Immature natural killer cell (primary cell): ENCODE data around the gene GALNT18. TPM values are rescaled to one million over a fixed set of nuclear protein-coding genes. Genes with fewer than 3 reads are reported as not detected.

Source experiments
- DNase-seq, 3 donors: peaks; one replicate each; pipeline ENCODE4 v3.0.0; 2022; ENCODE audit warnings: mixed read lengths in 1 of 3
- H3K27ac Mint-ChIP-seq, 6 donors: one replicate each; pipeline ENCODE4 v1.8.0; 2020; ENCODE audit warnings: mixed read lengths in 6 of 6, mild to moderate bottlenecking in 5 of 6, inconsistent platforms in 4 of 6, moderate library complexity in 3 of 6
- H3K27me3 Mint-ChIP-seq, 3 donors: one replicate each; pipeline ENCODE4 v1.8.0; 2020 to 2021; ENCODE audit warnings: low read depth in 3 of 3, mild to moderate bottlenecking in 3 of 3, mixed read lengths in 3 of 3, moderate library complexity in 3 of 3, inconsistent platforms in 1 of 3
- H3K36me3 Mint-ChIP-seq, 3 donors: one replicate each; pipeline ENCODE4 v1.8.0; 2020; ENCODE audit warnings: mixed read lengths in 3 of 3, inconsistent platforms in 2 of 3, mild to moderate bottlenecking in 2 of 3
- H3K4me1 Mint-ChIP-seq, 2 donors: one replicate each; pipeline ENCODE4 v1.8.0; 2020; ENCODE audit warnings: inconsistent platforms in 2 of 2, mild to moderate bottlenecking in 2 of 2, mixed read lengths in 2 of 2, moderate library complexity in 1 of 2
- H3K4me3 Mint-ChIP-seq, 5 donors: one replicate each; pipeline ENCODE4 v1.8.0; 2020; ENCODE audit warnings: mild to moderate bottlenecking in 5 of 5, mixed read lengths in 5 of 5, inconsistent platforms in 3 of 5, moderate library complexity in 3 of 5
- H3K9me3 Mint-ChIP-seq, 6 donors: one replicate each; pipeline ENCODE4 v1.8.0; 2020; ENCODE audit warnings: mild to moderate bottlenecking in 6 of 6, mixed read lengths in 6 of 6, inconsistent platforms in 4 of 6, moderate library complexity in 3 of 6
- polyA plus RNA-seq, 3 donors: library from polyadenylated mRNA; unstranded; fragments of 300-500 nt; fragmentation: Illumina TruSeq; gene quantifications; one replicate each; pipeline ENCODE4 v1.2.3, GENCODE V29; 2021

Gene GALNT18
- polyA plus RNA-seq, 3 donors from 2014 or later: 0.10 to 0.93 TPM; not detected in 1

GRCh38 chr11:11535611-11536010, 86.2 kb downstream of the GALNT18 start:
- Mint-ChIP-seq H3K9me3 (no peaks in the 10 kb centered on the region), H3K27me3 (peaks cover 0 to 7% (median 2%) of the 10 kb centered on the region in 3 donors), H3K4me3 (no peak overlapping the region), H3K36me3 (no peaks in the 10 kb centered on the region), H3K4me1 (no peaks in the 10 kb centered on the region), H3K27ac (no peak overlapping the region)
- no peak for DNase-seq

DNA sequence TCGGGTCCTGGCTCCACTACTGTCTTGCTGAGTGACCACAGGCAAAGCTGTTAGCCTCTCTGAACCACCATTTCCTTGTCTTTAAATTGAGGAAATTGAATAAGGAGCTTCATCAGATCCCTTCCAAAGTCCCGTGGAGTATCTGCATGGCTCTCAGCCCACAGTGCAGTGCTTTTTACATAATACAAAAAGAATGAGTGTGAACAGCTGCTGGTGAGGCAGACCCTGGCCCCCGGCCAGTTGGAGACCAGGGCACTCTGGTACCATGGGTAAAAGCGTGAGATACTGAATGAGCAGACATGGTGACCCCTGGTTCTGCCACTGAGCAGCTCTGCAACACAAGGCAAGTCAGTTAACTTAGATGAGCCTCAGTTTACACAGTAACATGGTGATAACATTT, 86.8 kb downstream of the GALNT18 start:
- no peaks in the 10 kb centered on the region for H3K36me3 Mint-ChIP-seq
- DNase-seq: no peak
- peaks cover 0 to 7% (median 2%) of the 10 kb centered on the region in 3 donors for H3K27me3 Mint-ChIP-seq
- H3K27ac Mint-ChIP-seq: no peak overlapping the region
- no peaks in the 10 kb centered on the region for H3K9me3 Mint-ChIP-seq
- no peak overlapping the region for H3K4me3 Mint-ChIP-seq
- H3K4me1 Mint-ChIP-seq: no peaks in the 10 kb centered on the region

DNA sequence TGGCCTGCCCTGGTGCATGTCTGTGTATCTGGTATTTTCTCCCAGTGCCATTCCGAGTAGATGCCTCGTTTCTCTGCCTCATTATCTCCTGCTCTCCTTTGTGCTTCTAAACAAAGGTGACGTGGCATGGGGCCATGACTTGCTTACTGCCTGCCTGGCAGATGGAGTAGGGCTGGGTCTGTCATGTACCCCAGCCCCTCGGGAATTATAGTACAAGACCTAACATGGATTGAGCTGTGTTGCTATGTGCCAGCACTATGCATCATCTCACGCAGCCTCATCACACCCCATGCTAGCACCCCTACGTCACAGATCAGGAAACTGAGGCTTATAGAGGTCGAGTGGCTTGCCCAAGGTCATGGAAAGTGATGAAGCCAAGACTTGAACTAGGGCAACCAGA, 88.1 kb downstream of the GALNT18 start:
- no peaks in the 10 kb centered on the region for H3K36me3 Mint-ChIP-seq
- no peak overlapping the region for H3K4me3 Mint-ChIP-seq
- peaks cover 0 to 6% (median 2%) of the 10 kb centered on the region in 3 donors for H3K27me3 Mint-ChIP-seq
- H3K9me3 Mint-ChIP-seq: no peaks in the 10 kb centered on the region
- no peaks in the 10 kb centered on the region for H3K4me1 Mint-ChIP-seq
- no peak overlapping the region for H3K27ac Mint-ChIP-seq
- no peak for DNase-seq

- no peak for DNase-seq
- H3K4me3 Mint-ChIP-seq: no peak overlapping the region
- H3K4me1 Mint-ChIP-seq: no peaks in the 10 kb centered on the region
These were observed 88.7 kb downstream of the GALNT18 start for GRCh38 chr11:11533057-11533456.

DNA sequence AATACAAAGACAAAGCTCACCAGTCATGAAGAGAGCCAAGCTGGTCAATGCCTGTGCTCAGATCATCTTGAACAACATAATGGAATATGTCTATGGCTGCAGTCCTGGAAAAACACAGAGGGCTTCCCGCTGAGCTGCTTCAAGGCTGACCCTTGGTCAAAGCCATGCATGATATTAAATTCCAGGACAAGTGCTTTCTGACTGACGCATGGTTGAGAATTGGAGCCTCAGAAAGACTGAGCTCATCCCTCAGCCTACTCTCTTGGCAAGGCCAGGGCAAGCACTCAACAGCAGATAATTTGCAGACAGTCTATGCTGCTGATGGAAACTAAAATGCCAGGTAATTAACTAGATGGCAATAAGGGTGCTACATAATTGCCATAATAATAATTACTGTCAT, 89.2 kb downstream of the GALNT18 start:
- H3K4me1 Mint-ChIP-seq: no peaks in the 10 kb centered on the region
- no peaks in the 10 kb centered on the region for H3K9me3 Mint-ChIP-seq
- no peak overlapping the region for H3K27ac Mint-ChIP-seq
- DNase-seq: no peak
- peaks cover 0 to 7% (median 2%) of the 10 kb centered on the region in 3 donors for H3K27me3 Mint-ChIP-seq
- no peaks in the 10 kb centered on the region for H3K36me3 Mint-ChIP-seq
- no peak overlapping the region for H3K4me3 Mint-ChIP-seq

More at GRCh38 chr11:11533057-11533456, 88.7 kb downstream of the GALNT18 start:
- H3K27me3 Mint-ChIP-seq: peaks cover 0 to 7% (median 2%) of the 10 kb centered on the region in 3 donors
- no peaks in the 10 kb centered on the region for H3K9me3 Mint-ChIP-seq
- H3K27ac Mint-ChIP-seq: no peak overlapping the region
- H3K36me3 Mint-ChIP-seq: no peaks in the 10 kb centered on the region

- no peak overlapping the region for H3K4me3 Mint-ChIP-seq
These were observed 90.5 kb downstream of the GALNT18 start for GRCh38 chr11:11531131-11531908.

DNA sequence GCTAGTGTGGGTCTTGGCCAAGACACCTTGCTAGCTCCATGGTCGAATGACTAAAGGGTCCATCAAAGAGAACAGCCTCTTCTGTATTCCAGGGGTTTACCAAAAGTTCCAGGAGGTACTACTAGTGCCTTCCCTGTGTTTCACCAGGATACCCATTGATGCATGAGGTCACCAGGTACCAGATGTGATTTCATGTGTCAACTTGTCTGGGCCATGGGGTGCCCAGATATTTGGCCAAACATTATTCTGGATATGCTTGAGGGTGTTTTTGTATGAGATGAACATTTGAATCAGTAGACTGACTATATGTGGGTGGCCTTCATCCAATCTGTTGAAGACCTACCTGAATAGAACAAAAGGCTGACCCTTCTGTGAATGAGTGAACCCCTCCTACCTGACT, 92.8 kb downstream of the GALNT18 start:
- Mint-ChIP-seq H3K4me3 (no peak overlapping the region), H3K27ac (no peak overlapping the region), H3K27me3 (peaks cover 0 to 11% (median 4%) of the 10 kb centered on the region in 3 donors), H3K9me3 (no peaks in the 10 kb centered on the region), H3K4me1 (no peaks in the 10 kb centered on the region), H3K36me3 (no peaks in the 10 kb centered on the region)
- no peak for DNase-seq

More at GRCh38 chr11:11531131-11531908, 90.5 kb downstream of the GALNT18 start:
- DNase-seq: no peak
- Mint-ChIP-seq H3K27me3 (peaks cover 0 to 7% (median 2%) of the 10 kb centered on the region in 3 donors), H3K27ac (no peak overlapping the region), H3K9me3 (no peaks in the 10 kb centered on the region), H3K36me3 (no peaks in the 10 kb centered on the region), H3K4me1 (no peaks in the 10 kb centered on the region)

DNA sequence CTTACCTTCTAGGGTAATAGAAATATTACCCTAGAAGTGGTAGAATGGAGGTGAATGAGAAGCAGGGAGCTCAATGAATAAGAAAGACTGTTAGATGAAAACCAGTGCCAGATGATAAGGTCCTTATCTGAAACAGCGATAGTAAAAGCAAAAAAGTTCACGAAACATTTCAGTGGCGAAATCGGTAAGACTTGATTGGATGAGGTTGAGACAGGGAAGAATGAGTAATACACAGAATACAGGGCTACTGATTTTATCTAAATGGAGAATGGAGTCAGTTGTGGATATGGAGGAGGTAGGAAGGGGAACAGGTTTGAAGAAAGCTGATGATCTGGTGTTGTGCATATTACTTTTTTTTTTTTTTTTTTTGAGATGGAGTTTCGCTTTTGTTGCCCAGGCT, 96.5 kb downstream of the GALNT18 start:
- no peak for DNase-seq
- H3K4me3 Mint-ChIP-seq: no peak overlapping the region
- H3K36me3 Mint-ChIP-seq: no peaks in the 10 kb centered on the region
- H3K27ac Mint-ChIP-seq: no peak overlapping the region
- H3K9me3 Mint-ChIP-seq: no peaks in the 10 kb centered on the region
- H3K4me1 Mint-ChIP-seq: peaks cover 2% of the 10 kb centered on the region in 2 donors
- peaks cover 2 to 7% (median 2%) of the 10 kb centered on the region in 3 donors for H3K27me3 Mint-ChIP-seq

GRCh38 chr11:11524436-11525061, 97.3 kb downstream of the GALNT18 start:
- H3K4me1 Mint-ChIP-seq: peaks cover 3 to 8% of the 10 kb centered on the region in 2 donors
- no peak overlapping the region for H3K4me3 Mint-ChIP-seq
- H3K36me3 Mint-ChIP-seq: no peaks in the 10 kb centered on the region
- no peaks in the 10 kb centered on the region for H3K9me3 Mint-ChIP-seq
- H3K27me3 Mint-ChIP-seq: peaks cover 2 to 7% (median 2%) of the 10 kb centered on the region in 3 donors
- DNase-seq: no peak
- H3K27ac Mint-ChIP-seq: no peak overlapping the region

GRCh38 chr11:11522591-11522990, 99.2 kb downstream of the GALNT18 start:
- no peak overlapping the region for H3K27ac Mint-ChIP-seq
- no peak for DNase-seq

GRCh38 chr11:11521306-11522002, 100.4 kb downstream of the GALNT18 start:
- Mint-ChIP-seq H3K36me3 (no peaks in the 10 kb centered on the region), H3K27ac (peak overlapping the region in 1 of 6 donors; percentile 35), H3K4me3 (no peak overlapping the region), H3K4me1 (peaks cover 3 to 8% of the 10 kb centered on the region in 2 donors), H3K9me3 (no peaks in the 10 kb centered on the region), H3K27me3 (peaks cover 2 to 5% (median 2%) of the 10 kb centered on the region in 3 donors)
- no peak for DNase-seq

More at GRCh38 chr11:11522591-11522990, 99.2 kb downstream of the GALNT18 start:
- no peaks in the 10 kb centered on the region for H3K36me3 Mint-ChIP-seq
- no peak overlapping the region for H3K4me3 Mint-ChIP-seq
- H3K9me3 Mint-ChIP-seq: no peaks in the 10 kb centered on the region
- peaks cover 3 to 8% of the 10 kb centered on the region in 2 donors for H3K4me1 Mint-ChIP-seq
- peaks cover 2 to 5% (median 2%) of the 10 kb centered on the region in 3 donors for H3K27me3 Mint-ChIP-seq

DNA sequence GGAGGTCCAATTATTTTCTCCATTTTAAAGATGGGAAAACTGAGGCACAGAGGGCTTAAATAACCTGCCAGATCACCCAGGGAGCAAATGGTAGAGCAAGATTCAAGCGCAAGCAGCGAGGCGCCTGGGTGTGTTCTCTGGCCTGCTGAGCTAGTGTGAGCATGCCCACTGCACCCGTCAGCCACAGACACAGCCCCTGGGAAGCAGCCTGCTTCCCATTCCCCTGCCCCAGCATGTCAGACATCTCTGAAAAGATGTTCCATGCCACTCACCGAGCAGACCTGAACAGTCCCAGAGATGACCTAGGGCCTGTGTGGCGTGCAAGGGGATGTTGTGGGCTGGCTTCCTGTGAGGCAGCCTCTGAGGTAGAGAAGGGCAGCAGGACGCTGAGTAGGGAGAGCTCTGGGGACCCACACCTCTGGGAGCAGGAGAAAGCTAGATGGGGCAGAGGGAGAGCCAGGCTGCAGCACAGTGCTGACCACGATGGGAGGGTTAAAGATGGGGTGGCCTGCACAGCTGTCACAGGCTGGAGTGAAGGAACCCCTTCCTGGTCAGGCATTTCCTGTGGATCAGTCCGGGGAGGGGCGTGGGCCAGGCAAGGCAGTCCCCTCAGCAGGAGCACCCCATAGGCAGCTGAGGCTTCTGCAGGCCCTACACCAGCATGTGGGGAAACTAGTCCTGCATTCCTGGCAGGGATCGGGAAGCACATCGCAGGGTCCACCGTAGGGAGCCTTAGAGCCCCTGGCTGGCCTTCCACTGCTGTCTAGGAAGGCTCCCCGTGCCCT, 101.4 kb downstream of the GALNT18 start:
- H3K4me1 Mint-ChIP-seq: peaks cover 3 to 8% of the 10 kb centered on the region in 2 donors
- no peaks in the 10 kb centered on the region for H3K9me3 Mint-ChIP-seq
- H3K27ac Mint-ChIP-seq: no peak overlapping the region

DNA sequence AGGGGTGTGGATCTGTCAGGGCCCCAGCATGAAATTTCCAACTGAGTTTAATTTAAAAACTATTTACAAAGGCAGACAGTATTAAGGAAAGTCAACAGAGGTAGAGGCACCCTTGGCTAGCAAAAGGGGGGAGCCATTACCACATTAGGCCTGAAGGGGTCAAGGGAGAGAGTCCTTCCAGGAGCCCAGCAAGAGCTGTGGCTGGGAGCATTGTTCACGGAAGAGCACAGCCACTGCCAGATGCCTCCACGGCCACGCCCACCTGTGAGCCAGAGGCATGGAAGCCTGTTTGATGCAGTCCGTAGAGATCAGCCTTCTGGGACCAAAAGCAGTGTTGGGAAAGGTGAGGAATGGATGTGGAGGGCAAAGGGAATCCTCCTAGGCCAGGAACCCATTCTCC, 102.6 kb downstream of the GALNT18 start:
- Mint-ChIP-seq H3K4me1 (peaks cover 3 to 8% of the 10 kb centered on the region in 2 donors), H3K4me3 (no peak overlapping the region), H3K27me3 (peaks cover 0 to 2% (median 1%) of the 10 kb centered on the region in 3 donors), H3K27ac (no peak overlapping the region), H3K36me3 (no peaks in the 10 kb centered on the region), H3K9me3 (no peaks in the 10 kb centered on the region)
- no peak for DNase-seq

More for the DNA sequence above, 101.4 kb downstream of the GALNT18 start:
- H3K4me3 Mint-ChIP-seq: no peak overlapping the region
- no peak for DNase-seq
- no peaks in the 10 kb centered on the region for H3K36me3 Mint-ChIP-seq
- peaks cover 0 to 5% (median 2%) of the 10 kb centered on the region in 3 donors for H3K27me3 Mint-ChIP-seq
